HG03571 (cell line): ENCODE data around the gene ANAPC2.

ENCODE experiments used
- ATAC-seq: cut with Tn5 transposase; IDR thresholded peaks from one replicate; pipeline ENCODE4 v1.9.1; 2021; ENCODE audit not compliant: unreplicated experiment

ANAPC2 gene

GRCh38 chr9:137194909-137195308 lies 6.5 kb upstream of the ANAPC2 start:
- ATAC-seq, result no peak

GRCh38 chr9:137194388-137194787 lies 6.0 kb upstream of the ANAPC2 start:
- no peak for ATAC-seq

- no peak for ATAC-seq
These were observed 5.4 kb upstream of the ANAPC2 start for GRCh38 chr9:137193771-137194170.

- ATAC-seq, result no peak
These were observed 4.5 kb upstream of the ANAPC2 start for GRCh38 chr9:137192859-137193258.

GRCh38 chr9:137192448-137192780 lies 4.1 kb upstream of the ANAPC2 start:
- ATAC-seq, result no peak

GRCh38 chr9:137191691-137192447 lies 3.5 kb upstream of the ANAPC2 start:
- no peak for ATAC-seq

- no peak for ATAC-seq
These were observed 2.9 kb upstream of the ANAPC2 start for GRCh38 chr9:137191245-137191644.

- no peak for ATAC-seq
These were observed 2.0 kb upstream of the ANAPC2 start for GRCh38 chr9:137190315-137190856.

GRCh38 chr9:137189297-137190295 lies 1.2 kb upstream of the ANAPC2 start:
- no peak for ATAC-seq

GRCh38 chr9:137188086-137188489 lies 272 bp downstream of the ANAPC2 start:
- no peak for ATAC-seq

- ATAC-seq, result no peak
These were observed 974 bp downstream of the ANAPC2 start for GRCh38 chr9:137187386-137187785.

- no peak for ATAC-seq
These were observed 2.0 kb downstream of the ANAPC2 start for GRCh38 chr9:137186385-137186784.

GRCh38 chr9:137185921-137186320 lies 2.4 kb downstream of the ANAPC2 start:
- no peak for ATAC-seq

GRCh38 chr9:137184881-137185660 lies 3.3 kb downstream of the ANAPC2 start:
- no peak for ATAC-seq

- ATAC-seq, result no peak
These were observed 4.3 kb downstream of the ANAPC2 start for GRCh38 chr9:137183980-137184595.

GRCh38 chr9:137182836-137183235 lies 5.5 kb downstream of the ANAPC2 start:
- no peak for ATAC-seq

GRCh38 chr9:137181680-137182079 lies 6.7 kb downstream of the ANAPC2 start:
- no peak for ATAC-seq

GRCh38 chr9:137180491-137180890 lies 7.9 kb downstream of the ANAPC2 start:
- no peak for ATAC-seq

- ATAC-seq, result no peak
These were observed 8.6 kb downstream of the ANAPC2 start for GRCh38 chr9:137179761-137180160.

GRCh38 chr9:137178939-137179630 lies 9.3 kb downstream of the ANAPC2 start:
- no peak for ATAC-seq
